B cell (primary cell): Measurements from ENCODE around the gene TMEM30A. TPM values are rescaled to one million over a fixed set of nuclear protein-coding genes. Genes with fewer than 3 reads are reported as not detected.

ENCODE experiments used
- ATAC-seq: fragments of 200-7000 bp; cut with Tn5 transposase; one replicate; pipeline ENCODE4 v1.10.0; 2021; ENCODE audit warnings: low read depth, mild to moderate bottlenecking, moderate number of reproducible peaks, moderate library complexity
- CTCF ChIA-PET: fragments of 350-600 bp; sonication (Branson Sonifier 250); formaldehyde crosslinking; loops from one replicate; lab custom pipeline; 2021; ENCODE audit warnings: antibody characterized with exemption, inconsistent platforms; lab: Charles Lee
- POLR2A ChIA-PET: fragments of 350-600 bp; sonication (Branson Sonifier 250); formaldehyde crosslinking; loops from one replicate; lab custom pipeline; 2021; ENCODE audit warnings: antibody characterized with exemption; lab: Charles Lee
- DNase-seq: peaks from one replicate; pipeline ENCODE4 v3.0.0; 2013
- H2AFZ ChIP-seq: 2 replicates; pipeline ENCODE4 v1.6.1; 2012; ENCODE audit warnings: mild to moderate bottlenecking, low read depth, low read length; ENCODE audit not compliant: insufficient read depth, poor library complexity, severe bottlenecking
- H3K27ac ChIP-seq, 2 donors: 1 replicate in 1 of 2; 2 replicates in 1 of 2; pipeline ENCODE4 v1.5.1; 2012 to 2013; ENCODE audit warnings: low read length in 2 of 2, mild to moderate bottlenecking in 2 of 2, moderate library complexity in 1 of 2
- H3K27me3 ChIP-seq, 4 experiments: fragments of 200-600 bp in 1 of 4; sonication (generic) in 1 of 4; replicated peaks in 1 of 4; 1 replicate in 2 of 4; 2 replicates in 2 of 4; pipeline versions ENCODE4 v1.6.1 to v1.7.0; 2013 to 2016; ENCODE audit warnings: low read length in 3 of 4, mild to moderate bottlenecking in 2 of 4, mixed read lengths in 1 of 4, moderate library complexity in 1 of 4; ENCODE audit not compliant: insufficient read depth in 4 of 4, control insufficient read depth in 3 of 4; ENCODE audit errors: control extremely low read depth in 1 of 4
- H3K36me3 ChIP-seq, 2 experiments: replicated peaks in 1 of 2; 1 replicate in 1 of 2; 2 replicates in 1 of 2; pipeline versions ENCODE4 v1.6.1 to v1.7.1; 2013; ENCODE audit warnings: low read length in 1 of 2; ENCODE audit not compliant: insufficient read depth in 2 of 2, control insufficient read depth in 1 of 2; ENCODE audit errors: control extremely low read depth in 1 of 2, extremely low read depth in 1 of 2
- H3K4me1 ChIP-seq, 2 donors: fragments of 200-600 bp in 1 of 2; sonication (generic) in 1 of 2; 1 replicate in 1 of 2; 2 replicates in 1 of 2; pipeline versions ENCODE4 v1.5.1 to v1.6.1; 2013 to 2017; ENCODE audit warnings: low read length in 2 of 2; ENCODE audit not compliant: control insufficient read depth in 2 of 2, insufficient read depth in 2 of 2
- H3K4me2 ChIP-seq: replicated peaks from 2 replicates; pipeline ENCODE3; 2012; ENCODE audit warnings: mild to moderate bottlenecking, low read depth, low read length; ENCODE audit not compliant: poor library complexity, severe bottlenecking
- H3K4me3 ChIP-seq, 5 experiments: fragments of 200-600 bp in 1 of 5; sonication (generic) in 1 of 5; 1 replicate in 3 of 5; 2 replicates in 2 of 5; pipeline versions ENCODE4 v1.5.1 to v1.7.0; 2011 to 2016; ENCODE audit warnings: low read length in 4 of 5, mild to moderate bottlenecking in 4 of 5, low read depth in 2 of 5, control low read depth in 1 of 5, moderate library complexity in 1 of 5; ENCODE audit not compliant: insufficient read depth in 1 of 5; ENCODE audit errors: control extremely low read depth in 1 of 5, extremely low read depth in 1 of 5
- H3K79me2 ChIP-seq: fragments of 200-600 bp; sonication (generic); one replicate; pipeline ENCODE4 v1.6.0; 2016; ENCODE audit warnings: low read length; ENCODE audit not compliant: control insufficient read depth, insufficient read depth
- H3K9ac ChIP-seq: fragments of 200-600 bp; sonication (generic); 2 replicates; pipeline ENCODE4 v1.6.1; 2017; ENCODE audit warnings: mild to moderate bottlenecking, low read length, moderate library complexity
- H3K9me3 ChIP-seq, 3 donors: one replicate each; pipeline versions ENCODE4 v1.6.1 to v1.7.1; 2013; ENCODE audit warnings: low read length in 2 of 3; ENCODE audit not compliant: control insufficient read depth in 2 of 3, insufficient read depth in 1 of 3; ENCODE audit errors: control extremely low read depth in 1 of 3
- H4K20me1 ChIP-seq: 2 replicates; pipeline ENCODE4 v1.6.0; 2012; ENCODE audit warnings: mild to moderate bottlenecking, low read length; ENCODE audit not compliant: insufficient read depth, control insufficient read depth, poor library complexity, severe bottlenecking
- H3K27ac Mint-ChIP-seq: one replicate; pipeline ENCODE4 v1.8.0; 2021; ENCODE audit warnings: mixed read lengths
- H3K27me3 Mint-ChIP-seq: one replicate; pipeline ENCODE4 v1.8.0; 2021; ENCODE audit warnings: mixed read lengths
- H3K4me1 Mint-ChIP-seq: one replicate; pipeline ENCODE4 v1.8.0; 2021; ENCODE audit warnings: mixed read lengths
- H3K4me3 Mint-ChIP-seq: one replicate; pipeline ENCODE4 v1.8.0; 2021; ENCODE audit warnings: mixed read lengths
- H3K9me3 Mint-ChIP-seq: one replicate; pipeline ENCODE4 v1.8.0; 2022; ENCODE audit warnings: mixed read lengths; ENCODE audit not compliant: insufficient read depth
- EZH2 ChIP-seq: IDR thresholded peaks from 2 replicates; pipeline ENCODE4 v1.6.1; 2012; ENCODE audit warnings: borderline replicate concordance, low read depth, mild to moderate bottlenecking, moderate library complexity, low read length; ENCODE audit not compliant: insufficient read depth, poor library complexity, severe bottlenecking
- WGBS: methylation state at CpG from one replicate; pipeline ENCODE4 v1.1.5; 2013; ENCODE audit warnings: missing lambda C conversion rate; ENCODE audit not compliant: insufficient coverage; 5-methylcytosine and 5-hydroxymethylcytosine counted together
- intact Hi-C: fragments of 100-400 bp; cut with micrococcal nuclease; formaldehyde crosslinking; loops from one replicate; pipeline ENCODE4 v1.10.0; 2022
- polyA plus RNA-seq: library from polyadenylated mRNA; depleted of rRNA; stranded (reverse); fragments of >200 nt; gene quantifications from 2 replicates; pipeline ENCODE4 v1.2.3, GENCODE V29; 2012
- total RNA-seq, 2 donors: library from RNA; stranded (reverse); fragments of 120-200 nt in 1 of 2; gene quantifications; 1 replicate in 1 of 2; 2 replicates in 1 of 2; pipeline versions ENCODE4 v1.2.3 to v1.2.4, GENCODE V29; 2013 to 2022
- TF ChIP-seq, protein P1 (sequence below): fragments of 200-600 bp; IDR thresholded peaks from one replicate; pipeline ENCODE4 v1.8.0; 2022; ENCODE audit warnings: antibody characterized with exemption, mild to moderate bottlenecking

Gene TMEM30A
- total and polyA plus RNA-seq, 2 donors (not counting 1 experiment from before 2014, with no cell fraction given), result 4.7 to 53.9 TPM

GRCh38 chr6:75262716-75263400 is 21.7 kb downstream of the TMEM30A start:
- intact Hi-C loops, result no loop called here
- Histone ChIP-seq H3K4me2 (no peak overlapping the region), H3K4me1 (no peaks in the 10 kb centered on the region), H3K4me3 (no peak overlapping the region), H3K9ac (no peak overlapping the region), H4K20me1 (peaks cover 36% of the 10 kb centered on the region), H3K27ac (no peak overlapping the region), H3K79me2 (peaks cover 19% of the 10 kb centered on the region), H3K9me3 (no peaks in the 10 kb centered on the region), H3K36me3 (peaks cover 13 to 49% of the 10 kb centered on the region in 2 experiments), H3K27me3 (no peaks in the 10 kb centered on the region), H2AFZ (no peak overlapping the region)
- no peaks in the 10 kb centered on the region for H3K27me3 Mint-ChIP-seq
- H3K9me3 Mint-ChIP-seq, result no peaks in the 10 kb centered on the region
- H3K27ac Mint-ChIP-seq, result no peak overlapping the region
- POLR2A ChIA-PET, result no interaction called here
- no peak for TF ChIP-seq EZH2
- TF ChIP-seq, protein P1, sequence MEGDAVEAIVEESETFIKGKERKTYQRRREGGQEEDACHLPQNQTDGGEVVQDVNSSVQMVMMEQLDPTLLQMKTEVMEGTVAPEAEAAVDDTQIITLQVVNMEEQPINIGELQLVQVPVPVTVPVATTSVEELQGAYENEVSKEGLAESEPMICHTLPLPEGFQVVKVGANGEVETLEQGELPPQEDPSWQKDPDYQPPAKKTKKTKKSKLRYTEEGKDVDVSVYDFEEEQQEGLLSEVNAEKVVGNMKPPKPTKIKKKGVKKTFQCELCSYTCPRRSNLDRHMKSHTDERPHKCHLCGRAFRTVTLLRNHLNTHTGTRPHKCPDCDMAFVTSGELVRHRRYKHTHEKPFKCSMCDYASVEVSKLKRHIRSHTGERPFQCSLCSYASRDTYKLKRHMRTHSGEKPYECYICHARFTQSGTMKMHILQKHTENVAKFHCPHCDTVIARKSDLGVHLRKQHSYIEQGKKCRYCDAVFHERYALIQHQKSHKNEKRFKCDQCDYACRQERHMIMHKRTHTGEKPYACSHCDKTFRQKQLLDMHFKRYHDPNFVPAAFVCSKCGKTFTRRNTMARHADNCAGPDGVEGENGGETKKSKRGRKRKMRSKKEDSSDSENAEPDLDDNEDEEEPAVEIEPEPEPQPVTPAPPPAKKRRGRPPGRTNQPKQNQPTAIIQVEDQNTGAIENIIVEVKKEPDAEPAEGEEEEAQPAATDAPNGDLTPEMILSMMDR, result no peak
- no CpG with 5 or more reads among the region's 4 CpGs for WGBS
- peaks cover 5% of the 10 kb centered on the region for H3K4me1 Mint-ChIP-seq
- DNase-seq (no peak), ATAC-seq (no peak)
- H3K4me3 Mint-ChIP-seq, result no peak overlapping the region
- CTCF ChIA-PET, result interaction anchor here (0.7 to 1.6 kb wide), 3 partner anchors 9 to 284 kb away, joined by 3 to 4 read pairs (median 3); no protein-coding TSS in a partner anchor

DNA sequence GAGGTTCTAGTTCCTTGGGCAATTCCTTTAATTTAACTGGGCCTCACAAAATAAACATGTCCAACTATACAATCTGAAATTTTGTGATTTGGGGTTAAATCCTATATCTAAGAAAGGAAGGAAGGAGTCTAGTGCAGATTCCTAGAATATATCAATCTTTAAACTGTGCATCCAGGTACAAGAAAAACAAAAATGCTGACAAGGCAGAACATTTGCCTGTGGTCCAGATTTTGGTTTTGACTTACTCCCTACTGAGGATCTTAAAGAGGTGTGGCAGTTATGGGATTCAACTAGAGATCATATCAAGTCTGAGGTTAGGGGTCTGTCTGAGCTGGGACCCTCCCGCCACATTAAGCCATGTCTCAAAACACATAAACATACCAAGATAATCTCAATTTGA is 23.3 kb downstream of the TMEM30A start:
- Histone ChIP-seq H3K9ac (no peak overlapping the region), H3K4me3 (no peak overlapping the region), H3K79me2 (peaks cover 15% of the 10 kb centered on the region), H3K27ac (no peak overlapping the region), H4K20me1 (peaks cover 27% of the 10 kb centered on the region), H3K9me3 (no peaks in the 10 kb centered on the region), H3K27me3 (no peaks in the 10 kb centered on the region), H3K4me1 (no peaks in the 10 kb centered on the region), H3K36me3 (peaks cover 13 to 62% of the 10 kb centered on the region in 2 experiments), H2AFZ (no peak overlapping the region), H3K4me2 (no peak overlapping the region)
- intact Hi-C loops, result no loop called here
- H3K9me3 Mint-ChIP-seq, result no peaks in the 10 kb centered on the region
- WGBS, result no CpG with 5 or more reads among the region's 1 CpG
- no peak for ATAC-seq
- POLR2A ChIA-PET, result no interaction called here
- CTCF ChIA-PET, result interaction anchor here (1.6 kb wide), 1 partner anchor 11 kb away, joined by 4 read pairs; no protein-coding TSS in a partner anchor
- no peak overlapping the region for H3K27ac Mint-ChIP-seq
- no peak for DNase-seq
- no peak overlapping the region for H3K4me3 Mint-ChIP-seq
- no peak for TF ChIP-seq EZH2
- TF ChIP-seq, protein P1, result no peak
- no peaks in the 10 kb centered on the region for H3K4me1 Mint-ChIP-seq
- H3K27me3 Mint-ChIP-seq, result no peaks in the 10 kb centered on the region
